Ovary (tissue), 9 donors: Measurements from ENCODE around the gene KRTAP17-1. TPM values are rescaled to one million over a fixed set of nuclear protein-coding genes. Genes with fewer than 3 reads are reported as not detected.

Experiments used
- DNase-seq, 5 donors: peaks; one replicate each; pipeline ENCODE4 v3.0.0-alpha.2; 2019 to 2020
- H3K27ac ChIP-seq, 2 donors: fragments of 200-600 bp; one replicate each; pipeline versions ENCODE4 v1.5.1 to v1.8.0; 2019 to 2022
- H3K27me3 ChIP-seq: fragments of 200-600 bp; one replicate; pipeline ENCODE4 v1.8.0; 2022
- H3K36me3 ChIP-seq: fragments of 200-600 bp; sonication (generic); one replicate; pipeline ENCODE4 v1.5.1; 2019
- H3K4me1 ChIP-seq: one replicate; pipeline ENCODE4 v1.8.1; 2013; ENCODE audit warnings: mild to moderate bottlenecking, moderate library complexity; ENCODE audit not compliant: insufficient read depth
- H3K4me3 ChIP-seq: fragments of 200-600 bp; sonication (generic); one replicate; pipeline ENCODE4 v1.5.1; 2017
- H3K9me3 ChIP-seq, 2 donors: fragments of 200-600 bp in 1 of 2; sonication (generic) in 1 of 2; one replicate each; pipeline versions ENCODE4 v1.5.1 to v1.8.1; 2013 to 2019; ENCODE audit warnings: mild to moderate bottlenecking in 1 of 2, moderate library complexity in 1 of 2
- CTCF ChIP-seq, 3 donors: fragments of 450-650 bp in 2 of 3; fragments of 200-600 bp in 1 of 3; IDR thresholded peaks; one replicate each; pipeline versions ENCODE4 v1.5.1 to v1.8.0; 2016 to 2022; ENCODE audit warnings: antibody characterized with exemption in 3 of 3, mild to moderate bottlenecking in 1 of 3
- EP300 ChIP-seq: sonication (generic); formaldehyde crosslinking; IDR thresholded peaks from one replicate; pipeline ENCODE4 v1.6.1; 2017; ENCODE audit warnings: antibody characterized with exemption
- POLR2A ChIP-seq: fragments of 450-650 bp; IDR thresholded peaks from one replicate; pipeline ENCODE4 v1.6.1; 2017; ENCODE audit warnings: antibody characterized with exemption, mild to moderate bottlenecking, moderate library complexity
- whole genome bisulfite sequencing, 3 donors: extraction: QIAGEN DNeasy Blood & Tissue Kit in 1 of 3; methylation state at CpG; one replicate each; pipeline versions ENCODE4 v1.1.5 to v1.1.7; 2013 to 2017; 5-methylcytosine and 5-hydroxymethylcytosine counted together
- intact Hi-C, 4 donors: fragments of 100-400 bp; cut with DNase I; formaldehyde crosslinking; loops; one replicate each; pipeline versions ENCODE4 v1.11.0 to v1.15.1; 2022 to 2023
- polyA plus RNA-seq, 2 donors: library from polyadenylated mRNA; stranded (reverse); fragments of 200-250 nt in 1 of 2; fragments of 350-450 nt in 1 of 2; fragmentation: Illumina TruSeq in 1 of 2; extraction: RNeasy Lipid Tissue Mini Kit (QIAGEN cat#74804) in 1 of 2; gene quantifications; one replicate each; pipeline ENCODE4 v1.2.3, GENCODE V29; 2013 to 2014
- total RNA-seq, 7 donors: library from RNA; depleted of rRNA in 2 of 7; stranded (reverse); fragments of >200 nt in 2 of 7; fragmentation: NEBNext Ultra II Directional in 3 of 7; extraction: Animal tissue kit (Norgen Biotek cat#: 25700) in 3 of 7; gene quantifications; one replicate each; pipeline versions ENCODE4 v1.1.0 to v1.2.4, GENCODE V29; 2016 to 2023
- donor health status: DM: no; HTN: no; CAD: no; lungs with moderate emphysema.
- donor health status: DM: no; HTN: no; CAD: no.
- donor health status: Bipolar disorder and iron deficiency.
- donor health status: DM: yes; HTN: yes; CAD: no.
- donor health status: DM: no; HTN: no; CAD: no.
- donor health status: DM: yes; HTN: yes; CAD: no.

Gene KRTAP17-1
- total and polyA plus RNA-seq, 9 donors, result not detected

DNA sequence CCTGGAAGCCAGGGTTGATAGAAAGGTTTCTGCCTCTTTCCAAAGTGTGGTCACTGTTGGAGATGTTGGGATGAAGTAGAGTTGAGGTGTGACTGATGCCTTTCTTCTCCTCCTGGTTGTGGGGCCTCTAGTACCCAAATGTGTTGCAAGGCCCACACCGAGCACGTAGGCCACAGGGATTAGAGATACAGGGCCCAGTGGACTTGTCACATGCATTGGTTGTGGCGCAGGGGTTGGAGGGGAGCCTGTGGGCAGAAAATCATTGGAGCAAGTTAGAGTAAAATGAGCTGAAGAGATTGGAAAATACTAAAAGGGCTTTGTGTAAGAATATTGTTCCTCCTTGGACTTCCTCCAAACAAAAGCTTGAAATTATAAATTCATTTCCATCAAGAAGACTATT is 30.5 kb upstream of the KRTAP17-1 start:
- Histone ChIP-seq H3K4me3 (no peak overlapping the region), H3K27me3 (no peaks in the 10 kb centered on the region), H3K9me3 (no peaks in the 10 kb centered on the region), H3K27ac (no peak overlapping the region), H3K4me1 (no peaks in the 10 kb centered on the region), H3K36me3 (no peaks in the 10 kb centered on the region)
- no peak for DNase-seq
- TF ChIP-seq POLR2A (no peak), CTCF (IDR thresholded peaks at IDR 0.05) (no peak), EP300 (no peak)
- intact Hi-C loops, result no loop called here
- 93 to 95% (median 95%) methylated on average over 3 of the region's 3 CpGs for WGBS, 3 donors

DNA sequence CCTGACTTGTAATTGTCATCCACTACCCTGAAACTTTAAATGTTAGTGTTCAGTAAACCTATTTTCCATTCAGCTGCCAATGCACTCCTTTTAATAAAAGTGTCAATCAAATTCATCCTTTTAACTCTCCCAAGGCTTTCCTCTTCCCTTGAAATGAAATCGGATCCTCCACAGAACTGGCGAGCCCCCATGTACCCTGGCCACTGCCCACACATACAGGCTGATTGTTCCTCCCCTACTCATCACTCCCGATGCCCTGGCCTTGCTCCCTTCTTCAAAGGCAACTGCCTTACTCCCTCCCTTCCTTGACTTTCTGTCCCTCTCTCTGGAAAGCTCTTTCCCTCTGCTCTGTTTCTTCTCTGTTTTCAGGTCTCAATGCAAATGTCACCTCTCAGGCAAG is 27.5 kb upstream of the KRTAP17-1 start:
- Histone ChIP-seq H3K27me3 (no peaks in the 10 kb centered on the region), H3K36me3 (no peaks in the 10 kb centered on the region), H3K4me1 (no peaks in the 10 kb centered on the region), H3K4me3 (no peak overlapping the region), H3K27ac (no peak overlapping the region), H3K9me3 (no peaks in the 10 kb centered on the region)
- DNase-seq, result no peak
- intact Hi-C loops, result no loop called here
- TF ChIP-seq POLR2A, result no peak
- TF ChIP-seq CTCF (IDR thresholded peaks at IDR 0.05), result no peak
- no peak for TF ChIP-seq EP300
- 15 to 23% (median 16%) methylated on average over 3 of the region's 3 CpGs for WGBS, 3 donors

DNA sequence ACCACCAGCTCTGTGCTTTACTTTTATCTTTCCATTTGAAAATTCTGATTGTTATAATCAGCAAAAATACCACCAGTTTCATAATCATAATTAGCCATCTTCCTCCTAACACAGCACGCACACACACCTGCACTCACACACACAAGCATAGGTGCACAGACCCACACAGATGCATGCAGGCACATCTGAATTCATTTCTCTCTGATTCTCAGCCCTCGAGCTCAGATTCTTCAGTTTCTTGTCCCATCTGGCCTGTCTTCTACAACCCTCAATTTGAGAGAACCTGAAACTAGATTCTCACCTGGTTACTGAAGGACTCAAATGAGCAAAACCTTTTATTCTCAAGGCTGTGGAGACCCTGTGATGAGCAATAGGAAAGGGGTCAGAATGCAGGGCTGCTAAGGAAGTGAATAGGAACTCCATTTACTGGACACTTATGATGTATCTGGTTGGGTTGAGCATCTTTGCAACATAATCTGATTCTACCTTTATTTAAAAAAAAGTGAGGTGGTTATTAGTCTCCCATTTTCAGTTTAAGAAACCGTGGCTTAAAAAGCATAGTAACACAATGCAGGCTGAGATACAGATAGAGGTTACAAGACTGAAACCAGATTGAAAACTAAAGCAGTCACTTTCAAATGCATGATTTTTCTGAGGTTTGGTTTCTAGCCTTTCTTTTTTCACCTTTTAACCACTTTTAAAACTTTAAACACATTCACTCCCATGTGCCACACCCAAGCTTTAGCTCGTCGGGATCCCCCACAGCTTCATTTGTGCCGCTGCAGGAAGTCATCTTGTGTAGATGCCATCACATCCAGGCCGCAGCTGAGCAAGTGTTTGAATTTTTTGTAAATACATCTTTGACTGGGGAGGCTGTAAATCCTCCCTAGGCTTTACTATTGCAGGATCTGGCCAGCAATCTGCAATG is 25.7 kb upstream of the KRTAP17-1 start:
- Histone ChIP-seq H3K27ac (no peak overlapping the region), H3K36me3 (no peaks in the 10 kb centered on the region), H3K4me1 (no peaks in the 10 kb centered on the region), H3K27me3 (no peaks in the 10 kb centered on the region), H3K4me3 (no peak overlapping the region), H3K9me3 (no peaks in the 10 kb centered on the region)
- TF ChIP-seq CTCF (IDR thresholded peaks at IDR 0.05) (no peak), POLR2A (no peak), EP300 (no peak)
- no peak for DNase-seq
- WGBS, 3 donors, result 79 to 83% (median 80%) methylated on average over 7 of the region's 7 CpGs
- intact Hi-C loops, result no loop called here

- WGBS, 3 donors, result 55 to 62% (median 56%) methylated on average over 3 of the region's 3 CpGs
- Histone ChIP-seq H3K4me3 (no peak overlapping the region), H3K4me1 (no peaks in the 10 kb centered on the region), H3K27ac (no peak overlapping the region), H3K27me3 (no peaks in the 10 kb centered on the region), H3K36me3 (no peaks in the 10 kb centered on the region), H3K9me3 (no peaks in the 10 kb centered on the region)
- intact Hi-C loops, result no loop called here
- DNase-seq, result no peak
- TF ChIP-seq CTCF (IDR thresholded peaks at IDR 0.05), result no peak
- no peak for TF ChIP-seq EP300
- no peak for TF ChIP-seq POLR2A
Measured at GRCh38 chr17:41340494-41340893, 25.0 kb upstream of the KRTAP17-1 start.
